Panc1 (cell line): ENCODE results near the gene YPEL1.

ENCODE experiments used
- CTCF ChIP-seq: fragments of 450-650 bp; IDR thresholded peaks from 2 replicates; pipeline ENCODE4 v1.5.1; 2017; ENCODE audit warnings: mild to moderate bottlenecking
- POLR2AphosphoS5 ChIP-seq: IDR thresholded peaks from 2 replicates; pipeline ENCODE4 v1.6.1; 2012; ENCODE audit warnings: mild to moderate bottlenecking, low read depth, low read length, moderate library complexity
- REST ChIP-seq, 2 experiments: IDR thresholded peaks; 2 replicates each; pipeline ENCODE4 v1.6.1; 2011 to 2012; ENCODE audit warnings: low read depth in 2 of 2, control low read depth in 1 of 2, low read length in 1 of 2, mild to moderate bottlenecking in 1 of 2, moderate library complexity in 1 of 2; ENCODE audit not compliant: insufficient read depth in 1 of 2
- SIN3A ChIP-seq: IDR thresholded peaks from 2 replicates; pipeline ENCODE4 v1.6.1; 2012; ENCODE audit warnings: low read depth, mild to moderate bottlenecking, low read length, moderate library complexity, borderline replicate concordance; ENCODE audit not compliant: insufficient read depth
- TCF7L2 ChIP-seq: IDR thresholded peaks from 2 replicates; pipeline ENCODE4 v1.6.1; 2011; ENCODE audit warnings: mild to moderate bottlenecking, low read depth, low read length, inconsistent platforms

GRCh38 chr22:21728270-21728669, 7.3 kb downstream of the YPEL1 start:
- TF ChIP-seq CTCF (no peak), SIN3A (no peak), POLR2AphosphoS5 (no peak), REST (IDR thresholded peaks at IDR 0.05; ENCODE audit: insufficient read depth in 1 of 2, low read depth in 2 of 2, low read length in 1 of 2) (no peak), TCF7L2 (no peak)
